CD14-positive monocyte (primary cell): ENCODE measurements around the gene ST6GALNAC3. TPM values are rescaled to one million over a fixed set of nuclear protein-coding genes. Genes with fewer than 3 reads are reported as not detected.

Experiments used
- DNase-seq, 3 donors: peaks; one replicate each; pipeline ENCODE4 v3.0.0-alpha.2; 2011 to 2022
- H2AFZ ChIP-seq: 2 replicates; pipeline ENCODE4 v1.6.0; 2012; ENCODE audit warnings: mild to moderate bottlenecking, low read depth, low read length, inconsistent platforms; ENCODE audit not compliant: insufficient read depth, poor library complexity, severe bottlenecking
- H3K27ac ChIP-seq, 2 donors: 1 replicate in 1 of 2; 2 replicates in 1 of 2; pipeline ENCODE4 v1.5.1; 2012 to 2013; ENCODE audit warnings: low read length in 2 of 2, control low read depth in 1 of 2, inconsistent platforms in 1 of 2, low read depth in 1 of 2, mild to moderate bottlenecking in 1 of 2
- H3K27me3 ChIP-seq, 2 donors: one replicate each; pipeline versions ENCODE4 v1.6.0 to v1.6.1; 2011 to 2013; ENCODE audit warnings: low read length in 2 of 2; ENCODE audit not compliant: control insufficient read depth in 2 of 2, insufficient read depth in 2 of 2
- H3K36me3 ChIP-seq, 2 donors: replicated peaks in 1 of 2; 1 replicate in 1 of 2; 2 replicates in 1 of 2; pipeline versions ENCODE4 v1.5.1 to v1.6.1; 2012 to 2013; ENCODE audit warnings: low read length in 2 of 2, control low read depth in 1 of 2, inconsistent platforms in 1 of 2, mild to moderate bottlenecking in 1 of 2; ENCODE audit not compliant: insufficient read depth in 2 of 2, control insufficient read depth in 1 of 2
- H3K4me1 ChIP-seq, 2 donors: 1 replicate in 1 of 2; 2 replicates in 1 of 2; pipeline versions ENCODE4 v1.5.1 to v1.6.1; 2012 to 2013; ENCODE audit warnings: low read length in 2 of 2, control low read depth in 1 of 2, inconsistent platforms in 1 of 2, mild to moderate bottlenecking in 1 of 2, moderate library complexity in 1 of 2; ENCODE audit not compliant: insufficient read depth in 2 of 2, control insufficient read depth in 1 of 2
- H3K4me2 ChIP-seq: replicated peaks from 2 replicates; pipeline ENCODE3; 2012; ENCODE audit warnings: low read length, moderate library complexity, mild to moderate bottlenecking; ENCODE audit not compliant: poor library complexity, severe bottlenecking; ENCODE audit errors: extremely low read depth
- H3K4me3 ChIP-seq, 3 experiments: fragments of 200-600 bp in 1 of 3; sonication (generic) in 1 of 3; replicated peaks in 1 of 3; 1 replicate in 2 of 3; 2 replicates in 1 of 3; pipeline ENCODE4 v1.5.1; 2011 to 2013; ENCODE audit warnings: low read length in 3 of 3, mild to moderate bottlenecking in 3 of 3, control low read depth in 2 of 3, low read depth in 2 of 3, inconsistent platforms in 1 of 3, moderate library complexity in 1 of 3
- H3K79me2 ChIP-seq: 2 replicates; pipeline ENCODE4 v1.6.0; 2012; ENCODE audit warnings: mild to moderate bottlenecking, control low read depth, inconsistent platforms, low read length, moderate library complexity; ENCODE audit not compliant: insufficient read depth
- H3K9ac ChIP-seq: 2 replicates; pipeline ENCODE4 v1.6.0; 2017; ENCODE audit warnings: low read length, mild to moderate bottlenecking; ENCODE audit not compliant: insufficient read depth, poor library complexity, severe bottlenecking
- H3K9me3 ChIP-seq, 2 donors: replicated peaks in 1 of 2; 1 replicate in 1 of 2; 2 replicates in 1 of 2; pipeline versions ENCODE4 v1.5.1 to v1.6.1; 2012 to 2013; ENCODE audit warnings: low read length in 2 of 2, control low read depth in 1 of 2; ENCODE audit not compliant: control insufficient read depth in 1 of 2, insufficient read depth in 1 of 2
- H4K20me1 ChIP-seq: 2 replicates; pipeline ENCODE4 v1.6.0; 2012; ENCODE audit warnings: mild to moderate bottlenecking, low read length, control low read depth, moderate library complexity; ENCODE audit not compliant: insufficient read depth
- H3K27ac Mint-ChIP-seq, 7 donors: one replicate each; pipeline ENCODE4 v1.8.0; 2020; ENCODE audit warnings: mild to moderate bottlenecking in 7 of 7, mixed read lengths in 7 of 7, moderate library complexity in 6 of 7, inconsistent platforms in 2 of 7
- H3K27me3 Mint-ChIP-seq, 3 donors: one replicate each; pipeline ENCODE4 v1.8.0; 2021 to 2022; ENCODE audit warnings: low read depth in 3 of 3, mild to moderate bottlenecking in 3 of 3, mixed read lengths in 3 of 3, moderate library complexity in 3 of 3, inconsistent platforms in 1 of 3
- H3K36me3 Mint-ChIP-seq, 2 donors: one replicate each; pipeline ENCODE4 v1.8.0; 2020; ENCODE audit warnings: mixed read lengths in 2 of 2, inconsistent platforms in 1 of 2, mild to moderate bottlenecking in 1 of 2
- H3K4me1 Mint-ChIP-seq: one replicate; pipeline ENCODE4 v1.8.0; 2020; ENCODE audit warnings: mild to moderate bottlenecking, mixed read lengths
- H3K4me3 Mint-ChIP-seq, 2 donors: one replicate each; pipeline ENCODE4 v1.8.0; 2020; ENCODE audit warnings: mild to moderate bottlenecking in 2 of 2, mixed read lengths in 2 of 2, moderate library complexity in 1 of 2
- H3K9me3 Mint-ChIP-seq, 7 donors: one replicate each; pipeline ENCODE4 v1.8.0; 2020 to 2022; ENCODE audit warnings: mixed read lengths in 7 of 7, mild to moderate bottlenecking in 6 of 7, moderate library complexity in 6 of 7, inconsistent platforms in 2 of 7
- CTCF ChIP-seq: fragments of 200-600 bp; IDR thresholded peaks from one replicate; pipeline ENCODE4 v1.8.0; 2022; ENCODE audit warnings: antibody characterized with exemption, mild to moderate bottlenecking
- WGBS: methylation state at CpG from one replicate; pipeline ENCODE4 v1.1.5; 2013; ENCODE audit warnings: missing lambda C conversion rate; ENCODE audit not compliant: insufficient coverage; 5-methylcytosine and 5-hydroxymethylcytosine counted together
- intact Hi-C, 2 donors: fragments of 100-400 bp; cut with micrococcal nuclease; formaldehyde crosslinking; loops; one replicate each; pipeline versions ENCODE4 v1.15.0 to v1.15.1; 2023
- polyA plus RNA-seq, 3 donors: library from polyadenylated mRNA; depleted of rRNA in 1 of 3; unstranded in 2 of 3; stranded (reverse) in 1 of 3; fragments of 300-500 nt in 2 of 3; fragments of >200 nt in 1 of 3; fragmentation: Illumina TruSeq in 2 of 3; gene quantifications; 1 replicate in 2 of 3; 2 replicates in 1 of 3; pipeline ENCODE4 v1.2.3, GENCODE V29; 2012 to 2021

The ST6GALNAC3 gene
- polyA plus RNA-seq, 3 donors: 6.5 to 9.2 (median 7.6) TPM

GRCh38 chr1:76388261-76388660, 313.7 kb downstream of the ST6GALNAC3 start:
- TF ChIP-seq CTCF: no peak
- Mint-ChIP-seq H3K27me3 (no peaks in the 10 kb centered on the region), H3K4me1 (no peaks in the 10 kb centered on the region), H3K9me3 (peaks cover 0 to 10% (median 2%) of the 10 kb centered on the region in 7 donors), H3K4me3 (no peak overlapping the region), H3K36me3 (no peaks in the 10 kb centered on the region), H3K27ac (no peak overlapping the region)
- H3K4me2 ChIP-seq: no peak overlapping the region
- no peaks in the 10 kb centered on the region for H4K20me1 ChIP-seq
- no peaks in the 10 kb centered on the region for H3K27me3 ChIP-seq
- no peak for DNase-seq
- no peaks in the 10 kb centered on the region for H3K4me1 ChIP-seq
- H3K9me3 ChIP-seq: peaks cover 0 to 3% of the 10 kb centered on the region in 2 donors
- no peak overlapping the region for H3K27ac ChIP-seq
- H3K79me2 ChIP-seq: no peaks in the 10 kb centered on the region
- WGBS: 89% methylated on average over 1 of the region's 2 CpGs
- intact Hi-C loops: no loop called here
- H2AFZ ChIP-seq: no peak overlapping the region
- no peak overlapping the region for H3K9ac ChIP-seq
- no peaks in the 10 kb centered on the region for H3K36me3 ChIP-seq
- H3K4me3 ChIP-seq: no peak overlapping the region

- peaks cover 0 to 10% (median 3%) of the 10 kb centered on the region in 7 donors for H3K9me3 Mint-ChIP-seq
- no peaks in the 10 kb centered on the region for H3K36me3 ChIP-seq
- no peak for TF ChIP-seq CTCF
These were observed 315.9 kb downstream of the ST6GALNAC3 start for GRCh38 chr1:76390456-76390855.

More at GRCh38 chr1:76390456-76390855, 315.9 kb downstream of the ST6GALNAC3 start:
- Histone ChIP-seq H3K27ac (no peak overlapping the region), H3K79me2 (no peaks in the 10 kb centered on the region), H2AFZ (no peak overlapping the region), H4K20me1 (no peaks in the 10 kb centered on the region), H3K9me3 (peaks cover 0 to 3% of the 10 kb centered on the region in 2 donors), H3K27me3 (no peaks in the 10 kb centered on the region), H3K4me3 (no peak overlapping the region), H3K9ac (no peak overlapping the region), H3K4me1 (no peaks in the 10 kb centered on the region), H3K4me2 (no peak overlapping the region)
- intact Hi-C loops: no loop called here
- H3K36me3 Mint-ChIP-seq: no peaks in the 10 kb centered on the region
- no peak for DNase-seq
- no peaks in the 10 kb centered on the region for H3K27me3 Mint-ChIP-seq
- H3K27ac Mint-ChIP-seq: no peak overlapping the region
- no peaks in the 10 kb centered on the region for H3K4me1 Mint-ChIP-seq
- no peak overlapping the region for H3K4me3 Mint-ChIP-seq
